B cell (primary cell): Measurements from ENCODE around the gene HPCAL4.

Experiments
- CTCF ChIP-seq: fragments of 200-600 bp; IDR thresholded peaks from one replicate; pipeline ENCODE4 v1.8.0; 2022; ENCODE audit warnings: antibody characterized with exemption, mild to moderate bottlenecking
- EZH2 ChIP-seq: IDR thresholded peaks from 2 replicates; pipeline ENCODE4 v1.6.1; 2012; ENCODE audit warnings: borderline replicate concordance, low read depth, mild to moderate bottlenecking, moderate library complexity, low read length; ENCODE audit not compliant: insufficient read depth, poor library complexity, severe bottlenecking

DNA sequence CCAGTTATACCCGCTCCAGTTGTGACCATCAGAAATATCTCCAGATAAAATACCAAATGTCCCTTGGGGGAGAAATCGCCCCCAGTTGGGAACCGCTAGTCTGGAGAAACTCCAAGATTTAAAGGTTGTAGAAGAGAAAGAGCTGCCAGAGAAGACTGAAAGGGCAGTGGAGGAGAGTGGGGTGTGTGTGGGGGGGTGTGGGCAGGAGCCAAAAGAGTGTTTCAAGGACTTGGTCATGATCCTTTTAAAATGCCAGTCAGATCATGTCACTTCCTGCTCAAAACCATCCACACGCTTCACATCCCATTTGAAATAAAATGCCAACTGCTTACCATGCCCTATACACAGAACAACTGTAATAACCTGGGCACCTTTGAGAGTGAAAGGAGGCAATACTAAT lies 48.4 kb downstream of the HPCAL4 start:
- TF ChIP-seq CTCF (no peak), EZH2 (no peak)
